Left lung (tissue), 10 donors: ENCODE measurements around the gene ERICH6. TPM values are rescaled to one million over a fixed set of nuclear protein-coding genes. Genes with fewer than 3 reads are reported as not detected.

Experiments
- ATAC-seq: fragments of 200-7000 bp; cut with Tn5 transposase; one replicate; pipeline ENCODE4 v1.9.1; 2020; ENCODE audit warnings: moderate library complexity
- DNase-seq, 4 donors: peaks; one replicate each; pipeline ENCODE4 v3.0.0-alpha.2; 2013 to 2020
- H3K27ac ChIP-seq, 2 donors: fragments of 200-600 bp; sonication (generic) in 1 of 2; one replicate each; pipeline versions ENCODE4 v1.5.0 to v1.8.0; 2020 to 2021
- H3K27me3 ChIP-seq, 2 donors: fragments of 200-600 bp; sonication (generic) in 1 of 2; one replicate each; pipeline versions ENCODE4 v1.5.0 to v1.8.0; 2020 to 2021
- H3K36me3 ChIP-seq, 2 donors: fragments of 200-600 bp; sonication (generic) in 1 of 2; one replicate each; pipeline versions ENCODE4 v1.5.0 to v1.8.0; 2020 to 2021
- H3K4me1 ChIP-seq, 2 donors: fragments of 200-600 bp; one replicate each; pipeline ENCODE4 v1.8.0; 2021
- H3K4me3 ChIP-seq, 2 donors: fragments of 200-600 bp; sonication (generic) in 1 of 2; one replicate each; pipeline versions ENCODE4 v1.5.0 to v1.8.0; 2020 to 2021; ENCODE audit warnings: mild to moderate bottlenecking in 1 of 2
- H3K9me3 ChIP-seq, 2 donors: fragments of 200-600 bp; sonication (generic) in 1 of 2; one replicate each; pipeline versions ENCODE4 v1.5.0 to v1.8.0; 2020 to 2021
- CTCF ChIP-seq, 2 donors: fragments of 200-600 bp; sonication (generic) in 1 of 2; IDR thresholded peaks; one replicate each; pipeline versions ENCODE4 v1.5.0 to v1.8.0; 2021; ENCODE audit warnings: antibody characterized with exemption in 2 of 2
- intact Hi-C, 2 donors: fragments of 100-400 bp; cut with DNase I; formaldehyde crosslinking; loops; one replicate each; pipeline versions ENCODE4 v1.11.2 to v1.14.2; 2022
- polyA plus RNA-seq, 6 donors: library from polyadenylated mRNA; unstranded; fragments of 120-200 nt; gene quantifications; one replicate each; pipeline ENCODE4 v1.2.1, GENCODE V29; 2013; ENCODE audit not compliant: insufficient read length in 6 of 6
- total RNA-seq, 2 donors: library from RNA; stranded (reverse); fragmentation: NEBNext Ultra II Directional; extraction: Animal tissue kit (Norgen Biotek cat#: 25700); gene quantifications; one replicate each; pipeline ENCODE4 v1.2.1, GENCODE V29; 2021
- donor health status: DM: no; HTN: yes; CAD: no.
- donor health status: DM: no; HTN: no; CAD: no.

The ERICH6 gene
- total and polyA plus RNA-seq, 8 donors: 0.34 to 1.7 (median 0.88) TPM; not detected in 2

DNA sequence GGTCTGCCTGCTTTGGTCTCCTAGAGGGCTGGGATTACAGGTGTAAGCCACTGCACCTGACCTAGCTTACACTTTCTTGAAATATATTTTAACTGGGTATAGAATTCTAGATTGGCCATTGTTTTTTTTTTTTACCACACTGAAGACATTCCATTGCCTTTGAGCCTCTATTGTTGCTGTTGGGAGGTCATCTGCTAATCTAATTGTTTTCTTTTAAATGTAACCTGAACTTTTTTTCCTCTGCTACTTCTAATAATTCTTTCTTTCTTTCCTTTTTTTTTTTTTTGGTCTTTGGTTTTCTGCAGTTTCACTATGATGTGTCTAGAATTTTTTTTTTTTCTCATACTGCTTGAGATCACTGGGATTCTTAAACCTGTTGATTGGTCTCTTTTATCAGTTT is 28.1 kb downstream of the ERICH6 start:
- DNase-seq: no peak
- Histone ChIP-seq H3K27ac (no peak overlapping the region), H3K36me3 (no peaks in the 10 kb centered on the region), H3K4me1 (no peaks in the 10 kb centered on the region), H3K4me3 (no peak overlapping the region), H3K27me3 (no peaks in the 10 kb centered on the region), H3K9me3 (peaks cover 0 to 24% of the 10 kb centered on the region in 2 donors)
- ATAC-seq: no peak
- intact Hi-C loops: no loop called here
- TF ChIP-seq CTCF (IDR thresholded peaks at IDR 0.05): no peak

DNA sequence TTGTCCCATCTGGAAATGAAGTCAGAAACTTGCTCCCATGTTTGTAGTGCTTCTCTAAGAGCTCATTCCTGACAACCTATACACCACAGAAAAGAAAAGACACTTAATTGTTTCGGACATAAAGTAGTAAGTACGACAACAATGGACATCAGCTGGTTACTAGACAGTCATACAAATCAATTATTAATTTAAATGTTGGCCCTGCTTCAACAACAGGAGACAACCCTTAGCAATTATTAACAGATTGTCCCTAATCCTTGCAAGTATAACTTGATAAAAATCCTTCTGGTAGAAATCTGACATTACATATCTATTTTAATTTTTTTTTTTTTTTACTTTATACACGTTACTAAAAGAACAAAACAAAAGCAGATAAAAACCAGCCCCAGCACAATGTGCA is 29.8 kb downstream of the ERICH6 start:
- ATAC-seq: no peak
- no peak for TF ChIP-seq CTCF (IDR thresholded peaks at IDR 0.05)
- Histone ChIP-seq H3K36me3 (no peaks in the 10 kb centered on the region), H3K27ac (no peak overlapping the region), H3K4me1 (no peaks in the 10 kb centered on the region), H3K9me3 (peaks cover 0 to 24% of the 10 kb centered on the region in 2 donors), H3K4me3 (no peak overlapping the region), H3K27me3 (no peaks in the 10 kb centered on the region)
- intact Hi-C loops: no loop called here
- no peak for DNase-seq

DNA sequence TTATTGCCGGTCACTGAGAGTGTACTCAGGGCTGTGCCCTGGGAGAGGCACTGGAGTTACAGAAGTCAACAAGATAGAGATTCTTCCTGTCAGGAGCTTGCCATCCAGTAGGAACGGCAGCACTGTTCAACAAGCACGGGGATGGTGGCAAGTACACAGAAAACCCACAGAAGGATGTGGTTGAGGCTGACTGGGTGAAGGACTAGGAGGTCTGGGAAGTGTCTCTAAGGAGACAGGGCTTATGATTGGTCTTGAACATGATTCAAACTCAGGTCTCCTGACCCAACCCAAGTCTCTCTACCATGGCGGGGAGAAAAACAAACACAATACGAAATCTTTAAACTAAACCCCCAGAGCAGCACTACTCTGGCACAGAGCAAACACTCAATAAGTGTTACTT is 37.6 kb downstream of the ERICH6 start:
- peaks cover 0 to 7% of the 10 kb centered on the region in 2 donors for H3K4me1 ChIP-seq
- no peak overlapping the region for H3K27ac ChIP-seq
- no peak for TF ChIP-seq CTCF (IDR thresholded peaks at IDR 0.05)
- intact Hi-C loops: no loop called here
- ATAC-seq: no peak
- DNase-seq: no peak
- H3K9me3 ChIP-seq: no peaks in the 10 kb centered on the region
- no peaks in the 10 kb centered on the region for H3K36me3 ChIP-seq
- H3K27me3 ChIP-seq: no peaks in the 10 kb centered on the region
- no peak overlapping the region for H3K4me3 ChIP-seq

DNA sequence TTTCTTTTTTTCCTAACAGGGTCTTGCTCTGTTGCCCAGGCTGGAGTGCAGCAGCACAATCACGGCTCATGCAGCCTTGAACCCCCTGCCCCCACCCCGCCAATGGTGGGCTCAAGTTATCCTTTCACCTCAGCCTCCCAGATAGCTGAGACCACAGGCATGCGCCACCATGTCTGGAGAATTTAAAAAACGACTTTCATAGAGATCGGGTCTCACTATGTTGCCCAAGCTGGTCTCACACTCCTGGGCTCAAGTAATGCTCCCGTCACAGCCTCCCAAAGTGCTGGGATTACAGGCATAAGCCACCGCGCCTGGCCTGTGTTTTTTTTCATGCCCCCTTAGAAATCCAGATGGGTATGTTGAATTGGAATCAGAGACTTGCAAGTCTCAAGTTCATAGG is 40.3 kb downstream of the ERICH6 start:
- intact Hi-C loops: no loop called here
- Histone ChIP-seq H3K9me3 (no peaks in the 10 kb centered on the region), H3K4me1 (peaks cover 0 to 7% of the 10 kb centered on the region in 2 donors), H3K27ac (no peak overlapping the region), H3K4me3 (no peak overlapping the region), H3K36me3 (no peaks in the 10 kb centered on the region), H3K27me3 (no peaks in the 10 kb centered on the region)
- TF ChIP-seq CTCF (IDR thresholded peaks at IDR 0.05): no peak
- ATAC-seq (no peak), DNase-seq (no peak)

DNA sequence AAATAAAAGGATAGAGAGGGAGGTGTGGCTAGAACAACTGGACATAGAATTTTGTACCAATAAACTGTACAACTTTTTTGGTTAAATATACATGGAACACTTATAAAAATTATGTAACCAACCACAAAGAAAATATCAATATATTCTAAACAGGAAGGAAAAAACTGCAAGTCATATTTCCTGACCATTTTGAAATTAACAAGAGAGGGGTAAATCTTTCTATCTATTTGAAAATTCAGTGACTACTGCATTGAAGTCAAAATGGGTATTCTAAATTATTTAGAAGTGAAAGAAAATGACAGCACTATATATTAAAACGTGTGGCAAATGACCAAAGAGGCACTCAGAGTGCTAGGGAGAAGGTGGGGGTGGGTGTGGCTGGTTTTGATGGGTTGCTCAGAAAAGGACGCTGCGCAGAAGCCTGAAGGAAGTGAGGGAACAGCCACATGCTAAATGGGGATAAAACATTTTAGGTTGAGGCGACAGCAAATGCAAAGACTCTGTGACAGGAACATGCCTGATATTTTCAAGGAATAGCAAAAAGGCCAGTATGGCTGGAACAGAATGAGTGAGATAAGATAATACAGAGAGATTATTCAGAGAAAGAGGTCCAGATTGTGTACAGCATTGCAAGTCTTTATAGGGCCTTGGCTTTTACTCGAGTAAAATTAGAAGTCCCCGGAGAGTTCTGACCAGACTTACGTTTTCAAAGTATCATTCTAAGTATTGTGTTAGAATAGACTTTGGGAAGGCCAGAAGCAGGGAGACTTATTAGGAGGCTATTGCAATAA is 41.1 kb downstream of the ERICH6 start:
- no peaks in the 10 kb centered on the region for H3K9me3 ChIP-seq
- ATAC-seq (no peak), DNase-seq (no peak)
- intact Hi-C loops: no loop called here
- no peak for TF ChIP-seq CTCF (IDR thresholded peaks at IDR 0.05)
- H3K27me3 ChIP-seq: no peaks in the 10 kb centered on the region
- no peak overlapping the region for H3K27ac ChIP-seq
- H3K4me3 ChIP-seq: no peak overlapping the region
- peaks cover 0 to 7% of the 10 kb centered on the region in 2 donors for H3K4me1 ChIP-seq
- no peaks in the 10 kb centered on the region for H3K36me3 ChIP-seq
